Testis (tissue), 3 donors: ENCODE measurements around the gene PFDN2. TPM values are rescaled to one million over a fixed set of nuclear protein-coding genes. Genes with fewer than 3 reads are reported as not detected.

Experiments
- DNase-seq: peaks from one replicate; pipeline ENCODE4 v3.0.0-alpha.2; 2019
- H3K27ac ChIP-seq, 2 donors: fragments of 200-600 bp; sonication (generic); one replicate each; pipeline ENCODE4 v1.5.1; 2019
- H3K27me3 ChIP-seq: fragments of 200-600 bp; sonication (generic); one replicate; pipeline ENCODE4 v1.5.1; 2019
- H3K36me3 ChIP-seq: fragments of 200-600 bp; sonication (generic); one replicate; pipeline ENCODE4 v1.5.1; 2017; ENCODE audit warnings: low read depth; ENCODE audit errors: missing control alignments
- H3K4me1 ChIP-seq: fragments of 200-600 bp; sonication (generic); one replicate; pipeline ENCODE4 v1.5.1; 2019
- H3K4me3 ChIP-seq, 2 donors: fragments of 200-600 bp; sonication (generic); one replicate each; pipeline ENCODE4 v1.5.1; 2017 to 2019
- H3K9me3 ChIP-seq: fragments of 200-600 bp; sonication (generic); one replicate; pipeline ENCODE4 v1.5.1; 2017
- POLR2A ChIP-seq: fragments of 450-650 bp; IDR thresholded peaks from one replicate; pipeline ENCODE4 v1.6.1; 2017; ENCODE audit warnings: antibody characterized with exemption, mild to moderate bottlenecking, moderate library complexity
- WGBS, 2 donors: methylation state at CpG; one replicate each; pipeline ENCODE4 v1.1.5; 2018; 5-methylcytosine and 5-hydroxymethylcytosine counted together
- intact Hi-C: fragments of 100-400 bp; cut with DNase I; formaldehyde crosslinking; loops from one replicate; pipeline ENCODE4 v1.15.1; 2023; ENCODE audit warnings: low total_unique reads
- polyA plus RNA-seq: library from polyadenylated mRNA; stranded (reverse); fragments of 350-450 nt; fragmentation: Illumina TruSeq; extraction: RNeasy Lipid Tissue Mini Kit (QIAGEN cat#74804); gene quantifications from one replicate; pipeline ENCODE4 v1.2.3, GENCODE V29; 2014; ENCODE audit warnings: low read depth, low replicate concordance; ENCODE audit not compliant: insufficient read depth
- total RNA-seq, 2 donors: library from RNA; depleted of rRNA; stranded (reverse); fragments of >200 nt; gene quantifications; one replicate each; pipeline ENCODE4 v1.2.3, GENCODE V29; 2016
- TF ChIP-seq, protein P1 (sequence below), 3 experiments: fragments of 450-650 bp in 2 of 3; fragments of 200-600 bp in 1 of 3; sonication (generic) in 1 of 3; IDR thresholded peaks; one replicate each; pipeline ENCODE4 v1.5.1; 2016 to 2019; ENCODE audit warnings: antibody characterized with exemption in 3 of 3, mild to moderate bottlenecking in 2 of 3, moderate library complexity in 1 of 3

The PFDN2 gene
- total and polyA plus RNA-seq, 3 donors from 2014 or later, result 76.8 to 96.3 (median 88.6) TPM

GRCh38 chr1:161158316-161159010, 40.6 kb upstream of the PFDN2 start:
- intact Hi-C loops, result no loop called here
- H3K9me3 ChIP-seq, result no peaks in the 10 kb centered on the region
- peak overlapping the region; percentile 85 to 88 for H3K4me3 ChIP-seq
- no peaks in the 10 kb centered on the region for H3K27me3 ChIP-seq
- TF ChIP-seq, protein P1, sequence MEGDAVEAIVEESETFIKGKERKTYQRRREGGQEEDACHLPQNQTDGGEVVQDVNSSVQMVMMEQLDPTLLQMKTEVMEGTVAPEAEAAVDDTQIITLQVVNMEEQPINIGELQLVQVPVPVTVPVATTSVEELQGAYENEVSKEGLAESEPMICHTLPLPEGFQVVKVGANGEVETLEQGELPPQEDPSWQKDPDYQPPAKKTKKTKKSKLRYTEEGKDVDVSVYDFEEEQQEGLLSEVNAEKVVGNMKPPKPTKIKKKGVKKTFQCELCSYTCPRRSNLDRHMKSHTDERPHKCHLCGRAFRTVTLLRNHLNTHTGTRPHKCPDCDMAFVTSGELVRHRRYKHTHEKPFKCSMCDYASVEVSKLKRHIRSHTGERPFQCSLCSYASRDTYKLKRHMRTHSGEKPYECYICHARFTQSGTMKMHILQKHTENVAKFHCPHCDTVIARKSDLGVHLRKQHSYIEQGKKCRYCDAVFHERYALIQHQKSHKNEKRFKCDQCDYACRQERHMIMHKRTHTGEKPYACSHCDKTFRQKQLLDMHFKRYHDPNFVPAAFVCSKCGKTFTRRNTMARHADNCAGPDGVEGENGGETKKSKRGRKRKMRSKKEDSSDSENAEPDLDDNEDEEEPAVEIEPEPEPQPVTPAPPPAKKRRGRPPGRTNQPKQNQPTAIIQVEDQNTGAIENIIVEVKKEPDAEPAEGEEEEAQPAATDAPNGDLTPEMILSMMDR (IDR thresholded peaks at IDR 0.05), result no peak
- no peak for TF ChIP-seq POLR2A
- H3K4me1 ChIP-seq, result peaks cover 39% of the 10 kb centered on the region
- 39 to 43% methylated on average over 9 of the region's 9 CpGs for WGBS, 2 donors
- DNase-seq, result peak; percentile 33
- H3K27ac ChIP-seq, result peak overlapping the region; percentile 90 to 91
- H3K36me3 ChIP-seq, result no peaks in the 10 kb centered on the region

GRCh38 chr1:161157867-161158266, 40.0 kb upstream of the PFDN2 start:
- intact Hi-C loops, result no loop called here

DNA sequence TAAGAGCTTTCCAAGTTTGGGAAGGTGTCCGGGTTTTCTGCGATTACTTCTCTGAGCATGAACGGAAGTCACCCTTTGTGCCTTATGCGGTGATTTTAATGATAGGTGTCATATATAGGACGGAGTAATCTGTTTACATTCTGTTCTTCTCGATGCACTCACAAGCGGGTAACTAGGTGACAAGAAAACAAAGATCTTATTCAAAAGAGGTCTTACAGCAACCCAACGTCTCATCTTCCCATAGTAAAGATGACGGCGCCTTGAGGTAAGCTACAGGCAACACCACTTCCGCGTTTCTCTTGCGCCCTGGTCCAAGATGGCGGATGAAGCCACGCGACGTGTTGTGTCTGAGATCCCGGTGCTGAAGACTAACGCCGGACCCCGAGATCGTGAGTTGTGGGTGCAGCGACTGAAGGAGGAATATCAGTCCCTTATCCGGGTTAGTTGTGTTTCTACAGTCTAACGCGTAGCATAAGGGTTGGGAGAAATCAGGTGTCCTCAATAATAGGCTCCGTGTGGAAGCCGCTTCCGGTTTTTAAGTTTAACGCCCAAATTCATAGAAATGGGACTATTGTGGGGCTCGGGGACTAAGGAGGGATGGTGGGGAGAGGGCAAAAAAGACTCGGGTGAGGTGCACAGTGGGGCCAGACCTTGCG, 36.0 kb upstream of the PFDN2 start, which contains the start of gene UFC1:
Gene UFC1 (plus strand): TSS at position 297 of the 656 bp plus-strand sequence. CDS start 20 bp downstream, at position 317.
- Histone ChIP-seq H3K4me1 (peaks cover 25% of the 10 kb centered on the region), H3K27ac (peak within 1 kb of the TSS; percentile 95 to 96), H3K4me3 (peak within 1 kb of the TSS; percentile 84 to 96), H3K9me3 (no peaks in the 10 kb centered on the region), H3K36me3 (no peaks in the 10 kb centered on the region), H3K27me3 (no peaks in the 10 kb centered on the region)
- DNase-seq, result peak; percentile 93
- intact Hi-C loops, result no loop called here
- WGBS, 2 donors, result 1% methylated on average over 29 to 33 of the region's 33 CpGs
- TF ChIP-seq, protein P1 (IDR thresholded peaks at IDR 0.05), result no peak
- no peak for TF ChIP-seq POLR2A

More at GRCh38 chr1:161157867-161158266, 40.0 kb upstream of the PFDN2 start:
- Histone ChIP-seq H3K27me3 (no peaks in the 10 kb centered on the region), H3K4me3 (no peak overlapping the region), H3K27ac (no peak overlapping the region), H3K4me1 (peaks cover 44% of the 10 kb centered on the region), H3K9me3 (no peaks in the 10 kb centered on the region), H3K36me3 (no peaks in the 10 kb centered on the region)
- WGBS, 2 donors, result 90 to 100% methylated on average over 1 of the region's 1 CpG
- no peak for TF ChIP-seq POLR2A
- TF ChIP-seq, protein P1 (IDR thresholded peaks at IDR 0.05), result no peak
- no peak for DNase-seq

GRCh38 chr1:161153176-161153575, 35.3 kb upstream of the PFDN2 start:
- H3K27me3 ChIP-seq, result no peaks in the 10 kb centered on the region
- WGBS, 2 donors, result 9 to 22% methylated on average over 9 of the region's 9 CpGs
- DNase-seq, result no peak
- TF ChIP-seq POLR2A, result no peak
- TF ChIP-seq, protein P1 (IDR thresholded peaks at IDR 0.05), result no peak
- peak overlapping the region; percentile 95 to 96 for H3K27ac ChIP-seq
- intact Hi-C loops, result no loop called here
- H3K9me3 ChIP-seq, result no peaks in the 10 kb centered on the region
- no peaks in the 10 kb centered on the region for H3K36me3 ChIP-seq
- peak overlapping the region; percentile 84 to 96 for H3K4me3 ChIP-seq
- H3K4me1 ChIP-seq, result peaks cover 18% of the 10 kb centered on the region
